HL-60 (cell line): ENCODE data around the gene ERMP1.

ENCODE experiments used
- GABPA ChIP-seq: IDR thresholded peaks from 2 replicates; pipeline ENCODE4 v1.6.1; 2012; ENCODE audit warnings: low read depth
- POLR2AphosphoS5 ChIP-seq: IDR thresholded peaks from 2 replicates; pipeline ENCODE4 v1.6.1; 2012; ENCODE audit warnings: low read depth
- REST ChIP-seq: IDR thresholded peaks from 2 replicates; pipeline ENCODE4 v1.6.1; 2012; ENCODE audit warnings: low read depth; ENCODE audit not compliant: insufficient replicate concordance
- TF ChIP-seq, protein P1 (sequence below): IDR thresholded peaks from one replicate; pipeline ENCODE4 v1.5.1; 2011; ENCODE audit warnings: low read length, control low read depth, inconsistent platforms; ENCODE audit not compliant: insufficient read depth

DNA sequence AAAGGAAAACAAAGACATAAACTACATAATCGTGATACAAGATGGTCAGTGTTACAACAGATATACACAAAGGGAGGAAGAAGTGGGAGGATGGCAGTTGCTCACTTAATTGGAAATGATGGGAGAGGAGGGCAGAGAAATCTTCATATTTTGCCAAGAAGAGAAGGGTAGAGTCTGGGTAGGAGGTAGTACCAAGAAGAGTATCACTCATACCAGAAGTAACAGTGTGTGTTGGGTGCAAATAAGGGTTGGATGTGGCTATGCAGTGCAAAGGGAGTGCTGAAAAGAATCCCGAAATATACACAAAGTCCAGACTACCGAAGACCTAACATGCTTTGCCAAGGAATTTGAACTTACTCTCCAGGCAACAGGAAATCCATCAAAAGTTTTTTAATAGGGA, 41.0 kb downstream of the ERMP1 start:
- no peak for TF ChIP-seq REST
- TF ChIP-seq, protein P1, sequence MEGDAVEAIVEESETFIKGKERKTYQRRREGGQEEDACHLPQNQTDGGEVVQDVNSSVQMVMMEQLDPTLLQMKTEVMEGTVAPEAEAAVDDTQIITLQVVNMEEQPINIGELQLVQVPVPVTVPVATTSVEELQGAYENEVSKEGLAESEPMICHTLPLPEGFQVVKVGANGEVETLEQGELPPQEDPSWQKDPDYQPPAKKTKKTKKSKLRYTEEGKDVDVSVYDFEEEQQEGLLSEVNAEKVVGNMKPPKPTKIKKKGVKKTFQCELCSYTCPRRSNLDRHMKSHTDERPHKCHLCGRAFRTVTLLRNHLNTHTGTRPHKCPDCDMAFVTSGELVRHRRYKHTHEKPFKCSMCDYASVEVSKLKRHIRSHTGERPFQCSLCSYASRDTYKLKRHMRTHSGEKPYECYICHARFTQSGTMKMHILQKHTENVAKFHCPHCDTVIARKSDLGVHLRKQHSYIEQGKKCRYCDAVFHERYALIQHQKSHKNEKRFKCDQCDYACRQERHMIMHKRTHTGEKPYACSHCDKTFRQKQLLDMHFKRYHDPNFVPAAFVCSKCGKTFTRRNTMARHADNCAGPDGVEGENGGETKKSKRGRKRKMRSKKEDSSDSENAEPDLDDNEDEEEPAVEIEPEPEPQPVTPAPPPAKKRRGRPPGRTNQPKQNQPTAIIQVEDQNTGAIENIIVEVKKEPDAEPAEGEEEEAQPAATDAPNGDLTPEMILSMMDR = no peak
- TF ChIP-seq POLR2AphosphoS5 = no peak
- no peak for TF ChIP-seq GABPA
